Cardiac muscle cell (in vitro differentiated cells and primary cell): ENCODE data around the gene C2CD4B. TPM values are rescaled to one million over a fixed set of nuclear protein-coding genes. Genes with fewer than 3 reads are reported as not detected.

Experiments used
- DNase-seq, 2 donors: peaks; one replicate each; pipeline versions ENCODE4 v3.0.0 to v3.0.0-alpha.2; 2010 to 2017; ENCODE audit warnings: low read depth in 1 of 2, low spot score in 1 of 2
- H3K27ac ChIP-seq: fragments of 200-600 bp; sonication (generic); 2 replicates; pipeline ENCODE4 v1.5.1; 2016
- H3K27me3 ChIP-seq: fragments of 200-600 bp; sonication (generic); 2 replicates; pipeline ENCODE4 v1.6.0; 2016; ENCODE audit warnings: control low read depth
- H3K36me3 ChIP-seq: fragments of 200-600 bp; sonication (generic); 2 replicates; pipeline ENCODE4 v1.5.1; 2016; ENCODE audit warnings: control low read depth
- H3K4me1 ChIP-seq: fragments of 200-600 bp; sonication (generic); 2 replicates; pipeline ENCODE4 v1.8.1; 2017; ENCODE audit warnings: low read depth, mild to moderate bottlenecking, mixed run types
- H3K4me3 ChIP-seq: fragments of 200-600 bp; sonication (generic); 2 replicates; pipeline ENCODE4 v1.5.1; 2016; ENCODE audit warnings: mild to moderate bottlenecking
- H3K9me3 ChIP-seq: fragments of 200-600 bp; sonication (generic); 2 replicates; pipeline ENCODE4 v1.5.1; 2017; ENCODE audit warnings: low read depth, mild to moderate bottlenecking, control low read depth
- CTCF ChIP-seq: IDR thresholded peaks from 2 replicates; pipeline ENCODE4 v1.5.1; 2012; ENCODE audit warnings: low read depth, mild to moderate bottlenecking, low read length
- polyA plus RNA-seq: library from polyadenylated mRNA; unstranded; fragments of >200 nt; fragmentation: Nextera tagmentation; extraction: Ambion mirVana; gene quantifications from 2 replicates; pipeline ENCODE4 v1.2.1, GENCODE V29; 2016
- total RNA-seq: library from RNA; depleted of rRNA; stranded (reverse); fragments of >200 nt; gene quantifications from 2 replicates; pipeline ENCODE4 v1.2.3, GENCODE V29; 2016

Gene C2CD4B
- total and polyA plus RNA-seq, 2 experiments from 2014 or later, result 0.15 TPM; not detected in 1

- H3K27me3 ChIP-seq, result peaks cover 83% of the 10 kb centered on the region
- no peak overlapping the region for H3K4me3 ChIP-seq
- no peaks in the 10 kb centered on the region for H3K9me3 ChIP-seq
- no peak for TF ChIP-seq CTCF
- no peaks in the 10 kb centered on the region for H3K36me3 ChIP-seq
- DNase-seq, result peak in 1 of 2 donors; percentile 50
- no peaks in the 10 kb centered on the region for H3K4me1 ChIP-seq
- no peak overlapping the region for H3K27ac ChIP-seq
These were observed 799 bp upstream of the C2CD4B start for GRCh38 chr15:62165793-62166375.

GRCh38 chr15:62164396-62165103 lies 535 bp downstream of the C2CD4B start:
- Histone ChIP-seq H3K27me3 (peaks cover 96% of the 10 kb centered on the region), H3K36me3 (no peaks in the 10 kb centered on the region), H3K27ac (no peak overlapping the region), H3K4me1 (no peaks in the 10 kb centered on the region), H3K4me3 (peak overlapping the region; percentile 28), H3K9me3 (no peaks in the 10 kb centered on the region)
- TF ChIP-seq CTCF, result no peak
- DNase-seq, result peak; percentile 28 to 33

GRCh38 chr15:62164014-62164395 lies 1.1 kb downstream of the C2CD4B start:
- TF ChIP-seq CTCF, result no peak
- Histone ChIP-seq H3K36me3 (no peaks in the 10 kb centered on the region), H3K9me3 (no peaks in the 10 kb centered on the region), H3K27me3 (peaks cover 95% of the 10 kb centered on the region), H3K27ac (no peak overlapping the region), H3K4me3 (peak overlapping the region; percentile 23), H3K4me1 (no peaks in the 10 kb centered on the region)
- DNase-seq, result peak in 1 of 2 donors; percentile 26

DNA sequence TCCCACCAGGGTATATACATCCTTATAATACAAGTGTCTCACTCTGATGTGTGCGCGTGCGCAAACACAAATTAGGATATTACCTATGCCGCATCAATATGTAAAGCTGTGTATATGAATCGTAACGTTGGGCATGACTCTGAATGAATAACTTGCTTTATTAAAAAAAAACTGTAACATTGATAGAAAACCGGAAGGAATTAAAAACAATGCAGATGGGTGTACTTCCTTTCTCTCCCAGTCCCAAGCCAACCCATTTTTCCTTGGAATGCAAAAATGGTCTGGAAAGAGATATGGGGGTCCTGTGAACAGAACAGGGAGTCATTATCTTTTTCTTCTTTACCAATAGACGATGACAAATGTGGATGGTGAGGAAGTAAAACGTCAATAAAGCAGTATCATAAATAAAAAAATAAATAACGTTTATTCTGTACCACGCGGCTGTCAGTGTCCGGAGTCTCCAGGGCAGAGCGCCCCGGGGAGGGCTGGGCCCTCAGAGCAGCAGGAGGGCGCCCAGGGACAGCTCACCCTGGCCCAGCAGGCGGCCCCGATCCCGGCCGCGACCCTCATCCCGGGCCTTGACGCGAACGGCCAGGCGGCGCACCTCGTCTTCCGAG lies 1.6 kb downstream of the C2CD4B start:
- DNase-seq, result no peak
- Histone ChIP-seq H3K27ac (no peak overlapping the region), H3K36me3 (no peaks in the 10 kb centered on the region), H3K9me3 (no peaks in the 10 kb centered on the region), H3K4me1 (no peaks in the 10 kb centered on the region), H3K27me3 (peaks cover 90% of the 10 kb centered on the region), H3K4me3 (no peak overlapping the region)
- TF ChIP-seq CTCF, result no peak

GRCh38 chr15:62153228-62153627 lies 11.9 kb downstream of the C2CD4B start:
- Histone ChIP-seq H3K4me1 (no peaks in the 10 kb centered on the region), H3K27me3 (peaks cover 18% of the 10 kb centered on the region), H3K27ac (no peak overlapping the region), H3K9me3 (no peaks in the 10 kb centered on the region), H3K36me3 (no peaks in the 10 kb centered on the region), H3K4me3 (no peak overlapping the region)
- TF ChIP-seq CTCF, result no peak
- no peak for DNase-seq
